CD4-positive, alpha-beta T cell (primary cell): ENCODE data around the gene MKLN1. TPM values are rescaled to one million over a fixed set of nuclear protein-coding genes. Genes with fewer than 3 reads are reported as not detected.

Experiments used
- ATAC-seq: fragments of 200-7000 bp; cut with Tn5 transposase; one replicate; pipeline ENCODE4 v1.10.0; 2022; ENCODE audit warnings: mild to moderate bottlenecking; ENCODE audit not compliant: poor library complexity
- CTCF ChIA-PET: fragments of 350-600 bp; sonication (Branson Sonifier 250); formaldehyde crosslinking; loops from one replicate; lab custom pipeline; 2021; ENCODE audit warnings: antibody characterized with exemption, inconsistent platforms; lab: Charles Lee
- POLR2A ChIA-PET: fragments of 350-600 bp; sonication (Branson Sonifier 250); formaldehyde crosslinking; loops from one replicate; lab custom pipeline; 2021; ENCODE audit warnings: antibody characterized with exemption, inconsistent platforms; lab: Charles Lee
- DNase-seq, 14 experiments: peaks; one replicate each; pipeline ENCODE4 v3.0.0-alpha.2; 2013 to 2020; ENCODE audit warnings: mixed read lengths in 2 of 14
- H3K27ac ChIP-seq, 2 donors: one replicate each; pipeline versions ENCODE4 v1.5.1 to v1.7.0; 2013; ENCODE audit warnings: low read length in 2 of 2, low read depth in 1 of 2, mild to moderate bottlenecking in 1 of 2
- H3K27me3 ChIP-seq, 2 experiments: 1 replicate in 1 of 2; 2 replicates in 1 of 2; pipeline versions ENCODE4 v1.6.1 to v1.7.0; 2013; ENCODE audit warnings: low read length in 2 of 2, control low read depth in 1 of 2, mild to moderate bottlenecking in 1 of 2, moderate library complexity in 1 of 2; ENCODE audit not compliant: insufficient read depth in 2 of 2, control insufficient read depth in 1 of 2
- H3K36me3 ChIP-seq: one replicate; pipeline ENCODE4 v1.6.1; 2013; ENCODE audit warnings: low read length, control low read depth; ENCODE audit not compliant: insufficient read depth
- H3K4me1 ChIP-seq: one replicate; pipeline ENCODE4 v1.6.1; 2013; ENCODE audit warnings: low read length, control low read depth; ENCODE audit not compliant: insufficient read depth
- H3K4me3 ChIP-seq: one replicate; pipeline ENCODE4 v1.5.1; 2013; ENCODE audit warnings: mild to moderate bottlenecking, low read length, moderate library complexity
- H3K9me3 ChIP-seq, 2 experiments: 1 replicate in 1 of 2; 2 replicates in 1 of 2; pipeline versions ENCODE4 v1.6.1 to v1.7.0; 2013; ENCODE audit warnings: low read length in 2 of 2, mild to moderate bottlenecking in 2 of 2, control low read depth in 1 of 2, moderate library complexity in 1 of 2; ENCODE audit not compliant: control insufficient read depth in 1 of 2, insufficient read depth in 1 of 2
- H3K27ac Mint-ChIP-seq: one replicate; pipeline ENCODE4 v1.8.0; 2020; ENCODE audit warnings: mixed read lengths
- H3K27me3 Mint-ChIP-seq: one replicate; pipeline ENCODE4 v1.8.0; 2021; ENCODE audit warnings: mixed read lengths
- H3K36me3 Mint-ChIP-seq: one replicate; pipeline ENCODE4 v1.8.0; 2021; ENCODE audit warnings: low read depth, mixed read lengths
- H3K4me1 Mint-ChIP-seq: one replicate; pipeline ENCODE4 v1.8.0; 2021; ENCODE audit warnings: low read depth, mixed read lengths
- H3K4me3 Mint-ChIP-seq: one replicate; pipeline ENCODE4 v1.8.0; 2020; ENCODE audit warnings: mild to moderate bottlenecking, mixed read lengths
- H3K9me3 Mint-ChIP-seq: one replicate; pipeline ENCODE4 v1.8.0; 2020; ENCODE audit warnings: mixed read lengths
- intact Hi-C, 2 experiments: fragments of 100-400 bp; cut with DNase I in 1 of 2; cut with micrococcal nuclease in 1 of 2; formaldehyde crosslinking; loops; one replicate each; pipeline versions ENCODE4 v1.15.1 to v1.9.0; 2023 to 2025; cut with DNase I, micrococcal nuclease
- total RNA-seq, 174 experiments: library from RNA in 2 of 174; stranded (reverse) in 2 of 174; gene quantifications; one replicate each; pipeline ENCODE4 v1.2.3 and lab custom pipeline; 2021 to 2026
- TF ChIP-seq, protein P1 (sequence below): fragments of 200-600 bp; IDR thresholded peaks from one replicate; pipeline ENCODE4 v1.8.0; 2022; ENCODE audit warnings: antibody characterized with exemption, mild to moderate bottlenecking

The MKLN1 gene
- total RNA-seq, 2 experiments from 2014 or later, result 47.2 to 53.7 TPM

DNA sequence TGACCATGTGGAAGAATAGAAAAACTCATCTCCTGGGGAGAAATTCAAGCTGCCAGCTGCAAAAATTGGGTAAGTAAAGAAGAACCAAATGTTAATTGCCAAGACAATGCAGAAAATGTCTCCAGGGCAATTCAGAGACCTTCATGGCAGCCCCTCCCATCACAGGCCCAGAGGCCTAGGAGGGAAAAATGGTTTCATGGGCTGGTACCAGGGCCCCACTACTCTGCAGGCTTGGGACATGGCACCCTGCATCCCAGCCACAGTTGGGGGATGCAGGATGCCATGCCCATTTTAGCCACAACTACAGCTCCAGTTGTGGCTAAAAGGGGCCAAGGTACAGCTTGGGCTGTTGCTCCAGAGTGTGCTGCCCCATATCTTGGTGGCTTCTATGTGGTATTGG is 20.9 kb upstream of the MKLN1 start:
- no peak for ATAC-seq
- CTCF ChIA-PET, result no interaction called here

GRCh38 chr7:131307627-131308026 is 20.0 kb upstream of the MKLN1 start:
- peaks cover 10% of the 10 kb centered on the region for H3K36me3 Mint-ChIP-seq
- ChIA-PET POLR2A (no interaction called here), CTCF (no interaction called here)
- peaks cover 6% of the 10 kb centered on the region for H3K9me3 Mint-ChIP-seq
- Histone ChIP-seq H3K27me3 (no peaks in the 10 kb centered on the region), H3K27ac (no peak overlapping the region), H3K9me3 (peaks cover 4 to 9% of the 10 kb centered on the region in 2 experiments), H3K4me3 (no peak overlapping the region), H3K4me1 (no peaks in the 10 kb centered on the region), H3K36me3 (no peaks in the 10 kb centered on the region)
- no peak for ATAC-seq
- H3K4me3 Mint-ChIP-seq, result no peak overlapping the region
- TF ChIP-seq, protein P1, sequence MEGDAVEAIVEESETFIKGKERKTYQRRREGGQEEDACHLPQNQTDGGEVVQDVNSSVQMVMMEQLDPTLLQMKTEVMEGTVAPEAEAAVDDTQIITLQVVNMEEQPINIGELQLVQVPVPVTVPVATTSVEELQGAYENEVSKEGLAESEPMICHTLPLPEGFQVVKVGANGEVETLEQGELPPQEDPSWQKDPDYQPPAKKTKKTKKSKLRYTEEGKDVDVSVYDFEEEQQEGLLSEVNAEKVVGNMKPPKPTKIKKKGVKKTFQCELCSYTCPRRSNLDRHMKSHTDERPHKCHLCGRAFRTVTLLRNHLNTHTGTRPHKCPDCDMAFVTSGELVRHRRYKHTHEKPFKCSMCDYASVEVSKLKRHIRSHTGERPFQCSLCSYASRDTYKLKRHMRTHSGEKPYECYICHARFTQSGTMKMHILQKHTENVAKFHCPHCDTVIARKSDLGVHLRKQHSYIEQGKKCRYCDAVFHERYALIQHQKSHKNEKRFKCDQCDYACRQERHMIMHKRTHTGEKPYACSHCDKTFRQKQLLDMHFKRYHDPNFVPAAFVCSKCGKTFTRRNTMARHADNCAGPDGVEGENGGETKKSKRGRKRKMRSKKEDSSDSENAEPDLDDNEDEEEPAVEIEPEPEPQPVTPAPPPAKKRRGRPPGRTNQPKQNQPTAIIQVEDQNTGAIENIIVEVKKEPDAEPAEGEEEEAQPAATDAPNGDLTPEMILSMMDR, result no peak
- no peak overlapping the region for H3K27ac Mint-ChIP-seq
- no peaks in the 10 kb centered on the region for H3K4me1 Mint-ChIP-seq
- intact Hi-C loops, result no loop called here
- no peaks in the 10 kb centered on the region for H3K27me3 Mint-ChIP-seq
- DNase-seq, result no peak

More for the DNA sequence above, 20.9 kb upstream of the MKLN1 start:
- no peaks in the 10 kb centered on the region for H3K27me3 Mint-ChIP-seq
- H3K27me3 ChIP-seq, result no peaks in the 10 kb centered on the region
- H3K27ac Mint-ChIP-seq, result no peak overlapping the region
- H3K4me1 Mint-ChIP-seq, result no peaks in the 10 kb centered on the region
- H3K27ac ChIP-seq, result no peak overlapping the region
- H3K36me3 ChIP-seq, result no peaks in the 10 kb centered on the region
- no peak overlapping the region for H3K4me3 Mint-ChIP-seq
- H3K9me3 ChIP-seq, result peaks cover 0 to 9% of the 10 kb centered on the region in 2 experiments
- intact Hi-C loops, result no loop called here
- H3K36me3 Mint-ChIP-seq, result peaks cover 6% of the 10 kb centered on the region
- TF ChIP-seq, protein P1, result no peak
- no peak for DNase-seq
- no peak overlapping the region for H3K4me3 ChIP-seq
- POLR2A ChIA-PET, result no interaction called here
- no peaks in the 10 kb centered on the region for H3K4me1 ChIP-seq
- H3K9me3 Mint-ChIP-seq, result peaks cover 3% of the 10 kb centered on the region

- H3K27ac ChIP-seq, result no peak overlapping the region
- H3K27me3 ChIP-seq, result no peaks in the 10 kb centered on the region
- Mint-ChIP-seq H3K9me3 (peaks cover 5% of the 10 kb centered on the region), H3K4me1 (no peaks in the 10 kb centered on the region), H3K27ac (no peak overlapping the region), H3K4me3 (no peak overlapping the region), H3K36me3 (peaks cover 16% of the 10 kb centered on the region), H3K27me3 (no peaks in the 10 kb centered on the region)
- TF ChIP-seq, protein P1, result no peak
- H3K4me1 ChIP-seq, result no peaks in the 10 kb centered on the region
- ChIA-PET POLR2A (interaction anchor here (1.0 kb wide), 1 partner anchor 124 kb away, joined by 4 read pairs; no protein-coding TSS in a partner anchor), CTCF (no interaction called here)
- intact Hi-C loops, result no loop called here
- ATAC-seq, result no peak
- H3K36me3 ChIP-seq, result no peaks in the 10 kb centered on the region
- peaks cover 4 to 6% of the 10 kb centered on the region in 2 experiments for H3K9me3 ChIP-seq
- no peak for DNase-seq
- H3K4me3 ChIP-seq, result no peak overlapping the region
Measured at GRCh38 chr7:131312838-131313237, 14.8 kb upstream of the MKLN1 start.
